ENCODE results near the gene TFEB.

The TFEB gene

DNA sequence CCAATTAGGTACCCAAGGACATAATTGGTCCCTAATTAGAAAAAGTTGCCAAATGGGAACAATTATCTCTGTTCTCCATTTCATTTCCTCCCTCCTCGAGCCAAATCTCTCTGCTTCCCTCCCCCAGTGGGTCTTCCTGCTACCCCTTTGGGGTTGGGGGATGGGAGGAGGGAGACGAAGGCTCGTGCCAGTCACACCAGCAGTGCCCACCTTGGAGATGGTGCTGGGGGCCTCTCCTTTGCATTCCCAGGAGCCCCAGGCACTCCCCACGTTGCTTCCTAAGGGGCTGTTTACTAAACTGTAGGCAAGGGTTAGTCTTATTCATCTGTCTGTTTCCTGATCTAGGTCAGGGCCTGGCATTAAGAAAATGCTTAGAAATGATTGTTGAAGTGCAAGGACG, 64.0 kb downstream of the TFEB start:
- no peak for DNase-seq

DNA sequence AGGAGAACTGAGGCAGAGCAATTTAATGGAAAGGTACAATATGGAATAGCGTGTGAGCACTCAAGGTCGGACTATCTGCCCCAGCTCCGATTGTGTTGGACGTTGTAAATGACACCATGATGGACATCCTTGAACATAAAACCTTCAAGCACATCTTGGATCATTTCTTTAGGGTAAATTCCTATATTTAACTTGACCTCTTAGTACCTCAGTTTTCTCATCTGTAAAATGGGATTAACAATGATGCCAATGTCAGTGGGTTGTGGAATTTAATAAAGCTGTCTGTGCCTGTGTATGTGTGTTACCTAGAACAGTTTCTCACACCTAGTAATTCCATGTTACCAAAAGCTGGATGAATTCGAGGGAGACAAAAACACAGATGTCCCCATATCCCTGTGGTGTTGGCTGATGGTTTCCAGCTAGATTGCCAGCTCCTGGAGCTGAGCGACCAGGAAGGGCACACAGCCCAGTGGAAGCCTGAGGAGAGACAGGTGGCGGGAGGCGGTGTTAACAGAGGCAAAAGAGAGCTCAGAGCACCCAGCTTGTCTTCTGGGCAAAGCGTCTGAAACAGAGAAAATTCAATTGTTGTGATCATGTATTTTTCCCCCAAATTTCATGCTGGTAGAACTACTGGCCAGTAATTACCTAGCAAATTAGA, 64.6 kb downstream of the TFEB start:
- no peak for DNase-seq

DNA sequence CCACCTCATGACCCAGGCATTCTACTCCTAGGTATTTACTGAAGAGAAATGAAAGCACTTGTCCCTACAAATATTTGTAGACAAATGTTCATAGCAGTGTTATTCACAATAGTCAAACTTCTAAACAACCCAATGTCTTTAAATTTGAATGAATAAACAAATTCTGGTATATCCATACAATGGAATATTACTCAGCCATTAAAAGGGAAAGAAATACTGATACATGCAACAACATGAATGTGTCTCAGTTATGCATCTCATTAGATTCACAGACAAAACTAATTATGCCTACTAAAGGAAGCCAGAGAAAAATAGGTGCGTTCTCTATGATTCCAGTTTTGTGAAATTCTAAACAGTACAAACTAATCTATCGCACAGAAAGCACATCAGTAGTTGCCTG, 66.4 kb downstream of the TFEB start:
- no peak for DNase-seq

DNA sequence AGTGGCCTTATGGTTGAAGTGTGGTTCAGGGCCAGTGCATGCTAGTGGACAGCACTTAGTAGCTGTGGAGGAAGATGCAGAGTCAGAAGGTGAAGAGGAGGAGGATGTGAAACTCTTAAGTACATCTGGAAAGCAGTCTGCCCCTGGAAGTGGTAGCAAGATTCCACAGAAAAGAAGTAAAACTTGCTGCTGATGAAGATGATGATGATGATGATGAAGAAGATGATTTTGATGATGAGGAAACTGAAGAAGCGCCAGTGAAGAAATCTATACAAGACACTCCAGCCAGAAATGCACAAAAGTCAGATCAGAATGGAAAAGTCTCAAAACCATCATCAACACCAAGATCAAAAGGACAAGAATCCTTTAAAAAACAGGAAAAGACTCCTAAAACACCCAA, 68.2 kb downstream of the TFEB start:
- no peak for DNase-seq

DNA sequence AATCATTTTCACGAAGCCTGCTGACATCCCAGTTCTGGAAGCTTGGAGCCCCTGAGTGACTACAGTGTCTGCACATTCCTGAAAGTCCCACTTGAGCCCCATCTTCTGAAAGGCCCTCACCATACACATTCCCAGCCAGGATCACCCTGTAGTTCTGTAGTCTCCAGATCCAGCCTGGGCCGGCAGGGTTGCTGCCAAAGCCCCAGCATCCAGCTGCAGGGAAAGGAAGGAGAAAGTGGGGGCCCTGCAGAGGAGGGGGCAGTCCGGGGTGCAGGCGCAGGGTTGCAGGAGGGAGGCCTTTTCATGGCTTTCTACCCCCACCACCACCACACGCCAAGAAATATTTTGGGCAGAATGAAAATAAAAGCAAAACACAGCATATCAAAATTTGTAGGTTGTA, 71.1 kb downstream of the TFEB start:
- DNase-seq = no peak

DNA sequence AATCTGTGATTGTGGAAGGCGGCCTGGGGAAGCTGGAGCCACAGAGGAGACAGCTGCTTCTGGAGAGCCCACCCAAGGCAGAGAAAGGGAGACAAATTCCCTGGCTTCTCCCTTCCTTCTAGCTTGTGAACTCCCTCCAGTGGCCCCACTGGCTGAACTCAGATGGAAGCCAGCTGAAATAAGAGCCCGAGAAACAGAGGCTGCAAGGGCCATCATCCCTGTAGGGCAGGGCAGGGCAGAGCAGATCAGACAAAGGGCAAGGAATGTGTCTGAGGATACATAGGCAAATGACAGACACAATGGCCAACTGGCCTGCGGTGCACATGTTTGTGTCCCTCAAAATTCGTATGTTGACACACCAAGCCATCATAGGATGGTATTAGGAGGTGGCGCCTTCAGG, 71.8 kb downstream of the TFEB start:
- DNase-seq = no peak

DNA sequence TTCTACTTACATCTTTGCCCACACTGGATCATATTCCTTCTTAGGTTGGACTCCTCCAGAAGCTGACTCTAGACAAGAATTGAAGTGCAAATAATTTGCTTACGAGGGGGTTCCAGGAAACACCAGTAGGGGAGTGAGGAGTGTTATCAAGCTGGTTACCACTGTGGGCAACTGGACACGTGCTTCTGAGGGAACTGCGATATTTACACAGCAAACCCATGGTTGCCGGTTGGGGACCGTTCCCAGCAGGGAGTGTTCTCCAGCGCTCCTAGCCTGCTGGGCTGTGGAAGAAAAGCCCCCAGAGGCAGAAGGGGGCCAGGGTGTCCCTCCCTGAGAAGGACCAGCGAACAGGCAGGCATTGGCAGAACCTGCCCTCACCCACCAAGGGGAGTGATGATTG, 75.5 kb downstream of the TFEB start:
- DNase-seq = no peak

DNA sequence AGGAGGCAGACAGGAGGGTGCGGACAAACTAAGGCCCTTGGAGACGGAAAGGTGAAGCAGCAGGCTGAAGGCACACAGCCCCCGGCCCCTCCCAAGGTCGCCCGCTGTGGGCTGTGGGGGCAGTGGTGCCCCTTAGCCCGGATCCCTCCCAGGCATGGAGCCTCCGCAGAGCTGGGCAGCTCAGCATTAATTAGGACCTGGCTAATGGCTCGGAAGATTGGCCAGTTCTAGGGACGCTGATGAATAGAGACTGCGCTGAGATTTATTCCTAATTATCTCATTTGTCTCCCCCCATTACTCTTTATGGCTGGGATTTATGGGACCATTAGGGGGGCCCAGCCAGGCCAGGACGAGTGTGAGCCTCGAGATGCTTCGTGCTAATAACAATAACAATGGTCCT, 76.8 kb downstream of the TFEB start:
- no peak for DNase-seq

DNA sequence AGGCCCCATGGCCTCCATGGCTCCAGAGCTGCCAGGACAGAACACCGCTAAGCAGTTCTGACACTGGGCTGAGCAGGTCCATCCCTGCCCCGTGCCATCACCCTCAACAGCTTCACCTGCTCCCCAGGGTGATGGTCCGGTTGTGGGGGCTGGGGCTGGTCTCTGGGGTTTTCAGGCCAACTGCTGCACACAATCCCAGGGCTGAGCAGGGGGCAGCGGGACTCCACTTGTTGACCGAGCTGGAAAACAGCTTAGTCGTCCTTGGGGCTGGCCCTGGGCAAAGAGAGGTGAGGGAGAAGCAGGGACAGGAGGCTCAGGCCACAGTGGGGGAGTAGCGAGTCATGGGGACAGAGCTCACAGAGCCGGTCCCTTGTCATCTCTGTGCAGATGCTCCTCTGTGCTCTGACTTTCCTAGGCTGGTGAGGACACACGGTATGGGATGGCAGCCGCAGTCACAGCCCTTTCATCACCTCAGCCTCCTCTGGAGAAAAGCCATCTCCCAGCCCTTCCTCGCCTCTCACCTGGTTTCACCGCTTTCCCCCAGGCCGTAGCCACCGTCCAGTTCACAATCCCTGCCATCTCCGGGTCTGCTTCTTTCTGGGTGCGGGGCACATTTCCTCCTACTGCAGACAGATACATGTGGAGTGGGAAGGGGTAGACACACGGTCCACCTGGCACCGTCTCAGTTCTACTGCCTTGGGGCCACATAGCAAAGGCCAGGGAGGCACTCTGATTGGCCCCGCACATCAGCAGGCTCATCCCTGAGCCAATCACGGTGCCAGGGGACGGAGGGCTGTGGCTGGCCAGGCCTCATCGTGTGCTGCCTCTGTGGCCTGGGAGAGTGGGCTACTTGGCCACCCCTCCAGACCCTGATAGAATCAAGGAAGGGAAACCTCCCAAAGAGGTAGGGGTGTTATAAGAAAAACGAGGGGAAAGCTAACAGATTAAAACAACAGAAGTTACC, 78.0 kb downstream of the TFEB start:
- no peak for DNase-seq

DNA sequence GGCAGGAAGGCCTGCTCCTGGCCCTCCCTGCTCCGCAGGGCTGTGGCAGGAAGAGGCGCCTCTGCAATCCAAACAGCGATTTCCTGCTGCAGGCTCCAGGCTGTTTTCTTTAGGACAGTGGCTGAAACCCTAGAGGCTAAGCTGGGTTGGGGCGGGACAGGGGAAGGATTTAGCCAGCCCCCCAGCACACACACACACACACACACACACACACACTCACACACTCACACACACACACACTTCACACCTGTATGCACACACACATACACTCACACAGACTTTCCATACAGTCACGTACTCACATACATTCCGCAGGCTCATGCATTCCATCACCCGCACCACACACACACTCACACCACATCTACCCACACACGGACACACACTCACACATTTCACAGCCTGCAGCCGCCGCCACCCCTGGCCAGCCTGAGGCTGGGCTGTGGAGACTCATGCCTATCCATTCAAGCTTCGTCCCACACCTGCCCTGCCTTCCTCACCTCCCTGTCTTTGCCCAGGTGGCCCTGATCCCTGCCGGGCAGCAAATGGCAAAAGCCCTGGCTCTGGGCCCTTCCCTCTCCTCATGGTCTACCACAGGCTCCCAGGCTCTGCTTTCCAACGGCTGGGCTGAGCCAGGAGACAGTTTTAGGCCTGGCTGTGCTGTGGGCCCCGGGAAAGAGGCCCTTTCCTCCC, 79.3 kb downstream of the TFEB start:
- DNase-seq = no peak

DNA sequence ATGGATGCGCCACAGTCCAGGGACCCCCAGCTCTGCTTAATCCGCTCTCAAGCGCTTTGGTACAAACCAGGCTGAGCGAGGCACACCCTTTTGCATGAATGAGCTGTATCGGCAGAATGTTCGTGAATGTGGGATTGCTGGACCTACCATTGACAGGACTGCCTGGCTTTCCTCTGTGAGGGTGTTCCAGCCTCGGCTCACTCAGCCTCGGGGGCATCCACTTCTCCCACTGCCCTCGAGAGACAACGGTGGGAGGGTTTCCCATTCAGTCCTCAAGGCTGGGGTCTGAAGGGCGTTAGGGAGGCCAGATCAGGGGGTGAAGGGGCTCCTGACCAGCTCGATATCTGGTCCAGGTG, 79.8 kb downstream of the TFEB start:
- no peak for DNase-seq

DNA sequence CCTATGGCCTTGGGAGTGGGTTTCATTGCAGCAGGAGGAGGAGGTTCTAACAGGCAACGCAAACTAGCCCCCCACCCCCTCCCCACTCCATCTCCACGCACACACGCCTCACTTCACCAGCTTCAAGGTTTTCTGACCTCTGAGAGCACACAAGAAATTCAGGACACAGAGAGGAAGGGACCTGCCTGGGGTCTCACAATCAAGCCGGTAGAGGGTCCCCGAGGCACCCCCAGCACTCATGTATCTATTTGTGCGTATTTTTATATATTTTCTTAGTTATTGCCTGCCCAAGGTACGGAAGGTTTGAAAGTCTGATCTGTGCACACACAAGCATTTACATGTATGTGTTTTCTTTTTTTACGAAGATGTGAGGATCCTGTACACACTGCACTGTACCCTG, 80.2 kb downstream of the TFEB start:
- no peak for DNase-seq

DNA sequence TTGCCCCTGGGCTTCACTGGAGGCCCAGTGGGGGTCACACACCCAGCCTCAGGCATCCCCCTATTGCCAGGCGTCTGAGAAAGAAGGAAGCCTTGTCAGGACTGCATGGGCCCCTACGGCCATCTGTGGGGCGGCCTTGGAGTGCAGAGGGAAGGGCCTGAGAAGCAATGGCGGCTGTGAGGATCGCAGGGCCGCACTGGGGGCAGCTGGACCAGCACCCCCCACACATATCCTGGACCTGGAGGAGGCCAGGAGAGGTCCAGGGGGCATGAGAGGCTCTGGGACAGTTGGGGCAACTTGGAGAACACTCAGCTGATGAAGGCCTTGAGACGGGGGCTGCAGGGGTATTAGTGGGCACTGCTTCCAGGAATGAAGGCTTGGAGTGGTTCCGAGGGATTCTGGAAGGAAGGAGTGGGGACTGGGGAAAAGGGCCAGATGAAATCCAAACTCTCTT, 80.7 kb downstream of the TFEB start:
- no peak for DNase-seq

DNA sequence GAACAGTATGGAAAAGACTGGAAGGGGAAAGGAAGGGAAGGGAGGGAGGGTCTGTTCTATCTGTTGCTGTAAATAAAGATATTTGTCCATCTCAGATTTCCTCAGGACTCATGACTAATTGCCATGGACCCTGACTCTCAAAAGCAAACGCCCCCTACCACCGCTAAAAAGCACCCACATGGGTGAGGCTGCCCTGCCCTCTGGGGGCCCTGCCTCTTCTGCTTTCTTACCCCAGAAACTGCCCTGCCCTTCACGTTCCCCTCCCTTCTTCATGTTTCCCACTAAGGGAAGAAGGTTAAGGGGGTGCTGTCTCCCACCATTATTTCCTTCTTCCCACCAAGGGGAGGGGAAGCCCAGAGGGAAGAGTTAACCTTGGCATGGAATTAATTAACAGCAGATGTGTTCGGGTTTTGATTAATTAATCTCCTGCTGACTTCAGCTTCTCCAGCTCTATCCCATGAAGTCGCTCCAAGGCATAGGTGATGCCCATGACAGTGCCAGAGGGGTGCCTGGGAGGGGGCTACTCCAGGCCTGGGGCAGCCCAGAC, 81.2 kb downstream of the TFEB start:
- no peak for DNase-seq

DNA sequence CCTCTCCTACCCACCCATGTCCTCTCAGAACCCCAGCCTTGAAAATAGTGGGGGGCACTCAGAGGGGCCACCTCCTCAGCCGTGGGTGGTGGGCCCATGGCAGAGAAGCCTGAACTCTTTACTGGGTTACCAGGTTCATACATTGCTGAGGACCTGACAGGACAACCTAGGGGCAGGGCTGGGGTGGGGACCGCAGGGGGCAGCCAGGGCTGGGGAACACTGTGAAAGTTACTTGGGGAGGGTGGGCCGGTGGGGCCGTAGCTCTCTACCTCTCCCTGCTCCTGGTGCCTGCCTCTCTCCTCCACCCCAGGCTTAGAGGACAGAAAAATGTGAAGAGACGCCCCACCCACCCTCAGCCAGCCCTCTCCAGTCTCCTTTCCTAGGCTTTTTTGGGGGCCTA, 81.7 kb downstream of the TFEB start:
- DNase-seq = no peak

DNA sequence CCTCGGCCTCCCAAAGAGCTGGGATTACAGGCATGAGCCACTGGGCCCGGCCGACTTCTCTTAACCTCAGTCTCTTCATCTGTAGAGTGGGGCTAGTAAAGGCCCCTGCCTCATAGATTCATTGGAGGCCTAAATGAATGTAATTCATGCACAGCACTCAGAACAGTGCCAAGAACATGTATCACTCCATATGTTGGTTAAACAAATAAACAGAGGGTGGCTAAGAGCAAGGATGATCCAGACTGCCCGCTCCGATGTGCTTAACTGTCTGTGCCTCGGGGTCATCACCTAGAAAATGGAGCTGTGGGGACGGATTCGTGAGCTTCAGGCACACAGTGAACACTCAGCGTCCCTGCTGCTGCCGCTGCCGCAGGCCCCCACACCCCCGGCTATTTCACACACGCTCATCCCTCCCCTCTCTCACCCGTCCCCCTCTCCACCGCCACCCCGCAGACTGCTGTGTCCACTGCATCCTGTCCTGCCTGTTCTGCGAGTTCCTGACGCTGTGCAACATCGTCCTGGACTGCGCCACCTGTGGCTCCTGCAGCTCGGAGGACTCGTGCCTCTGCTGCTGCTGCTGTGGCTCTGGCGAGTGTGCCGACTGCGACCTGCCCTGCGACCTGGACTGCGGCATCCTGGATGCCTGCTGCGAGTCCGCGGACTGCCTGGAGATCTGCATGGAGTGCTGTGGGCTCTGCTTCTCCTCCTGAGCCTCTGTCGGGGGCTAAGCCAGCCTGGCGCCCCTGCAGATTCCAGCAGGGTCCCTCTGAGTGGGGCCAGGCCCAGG, 82.3 kb downstream of the TFEB start:
- DNase-seq = no peak

DNA sequence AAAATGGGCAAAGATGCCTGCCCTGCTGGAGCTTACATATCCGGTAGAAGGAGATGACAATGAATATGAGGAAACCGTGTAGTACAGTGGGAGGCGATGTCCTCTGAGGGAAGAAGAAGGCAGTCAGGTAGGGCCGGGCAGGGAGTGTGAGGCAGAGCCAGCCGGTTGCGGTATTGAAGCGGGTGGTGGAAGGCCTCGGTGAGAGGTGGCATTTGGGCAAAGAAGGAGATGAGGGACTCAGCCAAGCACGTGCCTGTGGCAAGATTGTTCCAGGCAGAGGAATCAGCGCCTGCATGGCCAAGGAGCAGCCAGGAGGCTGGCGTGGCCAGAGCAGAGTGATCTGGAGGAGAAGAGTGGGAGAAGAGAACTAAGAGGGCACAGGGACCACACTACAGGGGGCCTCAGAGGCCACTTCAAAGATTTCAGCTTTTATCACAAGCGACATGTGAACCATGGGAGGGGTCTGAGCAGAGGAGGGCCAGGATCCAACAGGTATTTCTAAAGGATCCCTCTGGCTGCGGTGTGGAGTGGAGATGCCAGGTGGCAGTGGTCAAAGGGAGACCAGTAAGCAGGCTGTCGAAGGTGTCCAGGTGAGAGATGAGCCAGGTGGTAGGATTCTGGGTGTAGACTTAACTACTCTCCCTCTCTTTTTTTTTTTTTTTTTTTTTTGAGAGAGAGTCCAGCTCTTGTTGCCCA, 83.3 kb downstream of the TFEB start:
- DNase-seq = no peak

DNA sequence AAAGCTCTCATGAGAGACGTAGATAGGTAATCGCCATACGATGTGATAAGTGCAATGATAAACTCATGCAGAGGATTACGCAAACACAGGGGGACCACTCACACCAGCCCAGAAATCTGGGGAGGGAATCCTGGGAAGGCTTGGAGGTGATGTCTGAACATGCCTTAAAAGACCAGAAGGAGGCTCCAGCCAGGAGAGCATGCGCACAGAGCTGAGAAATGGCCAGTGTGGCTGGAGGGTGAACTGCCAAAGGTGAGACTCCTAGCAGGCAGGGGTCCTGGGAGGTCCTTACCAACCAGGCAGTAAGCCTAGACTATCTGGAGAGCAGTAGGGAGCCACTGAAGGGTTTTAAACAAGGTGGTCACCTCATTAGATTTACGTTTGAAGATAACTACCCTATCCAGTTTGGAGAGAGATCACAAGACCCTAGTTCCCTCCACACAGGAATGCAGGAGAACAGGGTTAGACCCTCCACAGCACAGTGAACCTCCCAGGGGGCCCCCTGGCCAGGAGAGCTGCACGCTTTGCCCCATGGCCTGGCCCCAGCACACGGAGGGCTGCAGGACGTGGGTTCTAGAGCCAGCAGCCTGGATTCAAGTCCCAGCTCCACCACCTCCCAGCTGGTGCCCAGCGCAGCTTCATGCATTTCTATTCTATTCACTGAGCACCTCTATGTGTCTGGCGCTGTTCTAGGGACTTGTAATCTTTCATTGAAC, 84.0 kb downstream of the TFEB start:
- no peak for DNase-seq

DNA sequence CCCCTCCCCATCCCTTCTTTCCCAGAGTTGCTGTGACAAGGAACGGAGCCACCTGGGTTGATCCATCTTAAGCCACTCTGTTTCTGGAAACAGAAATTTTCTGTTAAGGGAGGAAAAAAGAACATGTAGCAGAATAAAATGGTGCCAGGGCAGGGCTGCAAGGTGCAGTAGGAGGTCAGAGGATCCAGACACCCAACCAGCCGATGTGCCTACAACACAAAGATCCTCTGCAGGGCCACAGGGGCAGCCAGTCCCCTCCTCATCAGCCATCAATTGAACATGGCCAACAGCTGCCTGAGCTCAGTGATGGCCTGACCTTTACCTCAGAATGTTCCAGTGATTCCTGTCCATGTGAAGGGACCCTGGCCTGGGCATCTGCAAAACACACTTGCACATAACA, 85.3 kb downstream of the TFEB start:
- no peak for DNase-seq

DNA sequence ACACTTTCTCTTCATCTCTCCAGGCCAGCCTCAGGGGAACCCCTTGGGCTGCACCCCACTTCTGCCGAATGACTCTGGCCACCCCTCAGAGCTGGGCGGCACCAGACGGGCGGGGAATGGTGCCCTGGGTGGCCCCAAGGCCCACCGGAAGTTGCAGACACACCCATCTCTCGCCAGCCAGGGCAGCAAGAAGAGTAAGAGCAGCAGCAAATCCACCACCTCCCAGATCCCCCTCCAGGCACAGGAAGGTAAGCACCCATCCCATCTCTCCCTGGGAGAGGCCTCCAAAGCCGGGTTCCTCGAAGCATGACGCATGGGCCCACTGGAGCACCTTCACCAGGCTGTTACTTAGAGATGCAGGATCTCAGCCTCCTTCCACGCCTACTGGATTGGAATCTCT, 85.8 kb downstream of the TFEB start:
- DNase-seq = no peak

DNA sequence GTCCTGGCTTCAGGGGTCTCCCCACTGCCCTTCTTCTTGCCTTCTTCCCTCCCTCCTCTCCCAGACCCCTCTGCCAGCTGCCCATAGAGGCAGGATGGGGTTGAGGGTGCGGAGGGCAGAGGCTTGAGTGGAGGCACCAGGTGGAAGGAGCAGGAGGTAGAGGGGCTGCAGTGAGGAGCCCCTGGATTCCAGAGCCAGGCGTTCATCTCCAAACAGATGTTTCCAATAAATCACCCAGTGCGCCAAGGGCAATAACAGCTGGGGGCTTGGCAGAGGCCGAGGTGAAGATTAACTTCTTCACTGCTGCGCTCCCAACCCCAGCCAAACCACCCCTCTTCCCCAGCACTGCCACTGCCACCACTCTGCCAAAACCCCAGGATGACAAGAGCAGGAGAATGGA, 86.5 kb downstream of the TFEB start:
- DNase-seq = no peak
